Measurements from ENCODE around the gene DNAH7.

The DNAH7 gene

DNA sequence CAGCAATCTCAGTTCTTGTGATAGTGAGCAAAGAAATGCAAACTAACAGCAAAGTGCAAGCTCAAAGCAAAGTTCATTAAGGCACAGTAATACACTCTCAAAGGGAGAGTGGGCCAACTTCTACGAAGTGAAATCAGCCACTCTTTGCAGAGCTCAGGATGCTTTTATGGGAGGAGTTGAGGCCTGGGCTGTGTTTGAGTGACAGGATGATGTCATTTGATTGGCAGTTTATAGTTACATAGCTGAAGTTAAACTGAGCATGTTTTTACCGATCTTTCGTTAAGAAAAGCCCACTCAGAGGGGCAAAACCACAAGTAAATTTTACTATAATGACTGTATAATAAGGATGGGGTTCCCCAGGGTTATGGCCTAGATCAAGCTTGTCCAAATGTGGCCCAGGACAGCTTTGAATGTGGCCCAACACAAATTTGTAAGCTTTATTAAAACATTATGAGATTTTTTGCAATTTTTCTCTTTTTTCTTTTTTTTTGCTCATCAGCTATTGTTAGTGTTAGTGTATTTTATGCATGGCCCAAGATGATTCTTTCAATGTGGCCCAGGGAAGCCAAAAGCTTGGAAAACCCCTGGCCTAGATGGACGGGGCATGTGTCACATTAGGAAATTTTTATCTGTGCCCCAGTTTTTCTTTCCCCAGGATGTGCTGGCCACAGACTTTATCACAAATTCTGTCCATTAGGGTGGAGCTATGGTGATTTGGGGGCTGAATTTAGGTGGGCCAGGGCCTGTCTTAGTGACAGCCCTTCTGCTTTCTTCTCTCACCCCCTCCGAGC is 8.3 kb upstream of the DNAH7 start:
- DNase-seq = no peak

DNA sequence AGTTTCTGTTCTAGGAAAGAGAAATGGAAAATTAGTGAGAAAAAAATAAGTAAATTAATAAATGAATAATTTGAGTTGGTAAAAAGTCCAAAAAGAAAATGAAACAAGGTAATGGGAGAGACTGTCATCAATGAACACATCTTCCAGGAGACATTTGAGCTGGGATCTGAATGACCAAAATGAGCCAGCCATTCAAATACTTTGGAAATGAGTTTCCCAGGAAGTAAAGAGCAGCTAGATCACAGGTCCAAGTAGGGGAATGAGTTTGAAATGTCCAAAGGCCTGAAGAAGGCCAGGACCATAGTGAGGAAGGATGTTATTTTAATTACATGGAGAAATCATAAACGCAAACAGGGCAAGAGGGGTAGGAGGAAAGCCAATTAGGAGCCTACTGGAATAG is 6.6 kb upstream of the DNAH7 start:
- no peak for DNase-seq

DNA sequence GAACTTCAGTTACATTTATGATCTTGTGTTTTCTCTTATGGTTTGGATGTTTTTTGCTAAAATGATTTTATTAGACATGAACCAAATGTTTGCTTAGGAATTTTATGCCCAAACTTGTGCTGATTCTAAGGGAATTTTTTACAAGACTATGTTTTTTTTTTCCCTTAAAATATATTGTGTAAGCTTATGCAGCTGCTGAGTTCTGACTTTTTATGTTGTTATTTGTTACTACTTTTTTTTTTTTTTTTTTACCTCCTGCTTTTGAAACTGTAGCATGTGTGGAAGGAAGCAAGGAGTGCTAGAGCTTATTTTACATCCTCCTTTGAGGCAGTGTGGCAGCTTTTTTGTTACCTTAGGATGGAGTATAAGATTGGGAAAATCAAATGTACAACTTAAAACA is 6.0 kb upstream of the DNAH7 start:
- DNase-seq = no peak

DNA sequence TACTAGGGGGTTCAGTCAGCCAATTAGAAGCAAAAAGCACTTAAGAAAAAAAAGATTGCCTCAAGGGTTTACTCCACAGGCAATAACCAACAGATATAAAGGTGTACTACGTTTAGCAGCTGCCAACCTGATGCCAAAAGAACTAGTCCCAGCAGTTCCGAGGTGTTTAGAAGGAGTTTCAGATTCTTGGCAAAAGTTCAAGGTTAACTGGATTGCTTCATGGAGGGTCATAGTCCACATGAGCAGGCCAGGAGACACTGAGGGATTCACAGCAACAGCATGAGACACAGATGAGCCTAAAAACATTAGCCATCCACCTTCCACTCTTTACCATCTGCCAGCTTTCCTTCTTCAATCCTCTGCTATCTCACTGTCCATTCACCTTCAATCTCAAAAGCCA is 4.9 kb upstream of the DNAH7 start:
- no peak for DNase-seq

- DNase-seq = no peak
Observed at GRCh38 chr2:196067088-196067382, 1.6 kb downstream of the DNAH7 start.

DNA sequence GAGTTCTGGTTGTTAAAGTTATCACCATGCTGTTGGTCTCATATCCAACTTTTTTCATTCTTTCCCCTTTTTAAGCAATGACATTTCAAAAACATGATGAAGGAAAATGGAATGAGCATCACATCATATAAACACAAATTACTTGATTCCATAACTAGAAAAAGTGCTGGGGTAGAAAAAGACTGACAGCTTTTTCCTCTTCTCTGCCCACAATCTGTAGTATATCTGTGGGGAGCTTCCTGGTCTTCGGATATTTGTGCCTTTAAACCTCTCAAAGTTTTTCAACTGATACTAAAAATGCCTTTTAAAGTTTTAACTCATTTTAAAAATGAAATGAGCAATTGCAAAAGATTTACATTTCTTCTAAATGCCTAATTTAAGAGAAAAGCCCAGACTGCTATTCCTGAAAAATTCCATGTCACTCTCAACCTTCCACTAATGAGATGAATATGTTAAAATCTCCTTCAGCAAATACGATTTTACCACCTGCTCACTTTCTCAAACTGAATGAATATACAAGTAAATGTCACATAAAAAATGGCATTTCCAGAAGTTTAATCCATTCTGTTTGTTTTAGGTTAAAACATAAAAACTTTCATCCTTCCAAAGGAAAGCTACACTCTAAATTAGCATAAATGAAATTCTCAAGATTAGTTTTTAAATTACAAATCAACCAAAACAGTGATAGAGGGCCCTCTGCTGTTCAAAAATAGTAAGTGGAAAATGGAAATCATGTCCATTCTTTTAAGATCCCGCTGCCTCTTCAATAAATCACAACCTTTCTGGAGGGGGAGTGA is 2.1 kb downstream of the DNAH7 start:
- no peak for DNase-seq

- DNase-seq = no peak
Observed at GRCh38 chr2:196063773-196064172, 4.9 kb downstream of the DNAH7 start.

- no peak for DNase-seq
Observed at GRCh38 chr2:196059491-196059960, 9.1 kb downstream of the DNAH7 start.

DNA sequence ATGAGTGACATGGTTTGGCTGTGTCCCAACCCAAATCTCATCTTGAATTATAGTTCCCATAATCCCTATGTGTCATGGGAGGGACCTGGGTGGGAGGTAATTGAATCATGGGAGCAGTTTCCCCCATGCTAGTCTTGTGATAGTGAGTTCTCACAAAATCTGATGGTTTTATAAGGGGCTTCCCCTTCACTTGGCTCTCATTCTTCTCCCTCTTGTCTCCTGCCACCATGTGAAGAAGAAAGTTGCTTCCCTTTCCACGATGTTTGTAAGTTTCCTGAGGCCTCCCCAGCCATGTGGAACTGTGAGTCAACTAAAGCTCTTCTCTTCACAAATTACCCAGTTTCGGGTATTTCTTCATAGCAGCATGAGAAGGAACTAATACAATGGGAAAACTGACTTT is 14.0 kb downstream of the DNAH7 start:
- no peak for DNase-seq

DNA sequence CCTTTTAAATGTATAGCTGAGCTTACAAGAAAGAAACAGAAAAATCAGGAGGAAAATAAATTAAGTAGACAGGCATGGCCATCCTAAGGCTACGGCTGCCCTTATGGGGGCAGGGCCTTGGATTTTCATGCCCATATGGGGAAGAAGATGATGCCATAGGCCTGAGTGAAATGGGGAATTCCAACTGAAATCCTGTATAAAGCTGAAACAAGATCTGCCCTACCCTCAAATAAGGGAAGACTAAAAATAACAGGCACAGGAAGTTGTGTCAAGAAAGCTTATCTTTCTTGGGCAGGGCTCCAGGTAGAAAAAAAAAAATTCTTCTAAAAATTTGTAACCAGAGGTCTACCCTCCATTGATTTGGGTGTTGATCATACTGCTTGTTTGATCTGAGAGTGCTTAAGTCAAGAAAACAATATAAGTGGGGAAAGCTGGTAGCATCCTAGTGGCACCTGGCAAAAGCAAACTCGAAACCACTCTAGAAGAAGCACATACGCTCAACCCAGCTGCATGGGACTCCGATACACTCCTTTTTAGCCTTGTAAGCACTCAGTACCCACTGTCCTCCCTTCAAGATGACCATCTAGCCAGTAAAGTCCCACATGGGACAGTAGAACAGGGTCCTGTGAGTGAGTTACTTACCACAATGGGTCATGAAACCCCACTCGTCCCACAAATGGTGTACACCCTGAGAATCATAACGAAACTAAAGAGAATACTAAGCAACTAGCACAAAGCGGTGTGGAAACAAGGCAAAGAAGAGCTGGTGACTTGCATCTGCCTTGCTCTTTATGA is 22.3 kb downstream of the DNAH7 start:
- DNase-seq = no peak

DNA sequence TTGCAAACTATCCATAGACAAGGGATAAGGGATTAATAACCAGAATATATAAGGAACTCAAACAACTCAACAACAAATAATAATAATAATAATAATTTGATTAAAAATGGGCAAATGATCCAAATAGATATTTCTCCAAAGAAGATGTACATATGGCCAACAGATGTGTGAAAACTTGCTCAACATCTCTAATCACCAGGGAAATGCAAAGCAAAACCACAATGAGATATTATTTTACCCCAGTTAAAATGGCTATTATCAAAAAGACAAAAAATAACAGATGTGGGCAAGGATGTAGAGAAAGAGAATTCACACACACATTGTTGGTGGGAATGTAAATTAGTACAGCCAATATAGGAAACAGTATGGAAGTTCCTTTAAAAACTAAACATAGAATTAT is 26.9 kb downstream of the DNAH7 start:
- no peak for DNase-seq

GRCh38 chr2:196040218-196040617 is 28.4 kb downstream of the DNAH7 start:
- no peak for DNase-seq

- no peak for DNase-seq
Observed at GRCh38 chr2:196036442-196036841, 32.2 kb downstream of the DNAH7 start.

DNA sequence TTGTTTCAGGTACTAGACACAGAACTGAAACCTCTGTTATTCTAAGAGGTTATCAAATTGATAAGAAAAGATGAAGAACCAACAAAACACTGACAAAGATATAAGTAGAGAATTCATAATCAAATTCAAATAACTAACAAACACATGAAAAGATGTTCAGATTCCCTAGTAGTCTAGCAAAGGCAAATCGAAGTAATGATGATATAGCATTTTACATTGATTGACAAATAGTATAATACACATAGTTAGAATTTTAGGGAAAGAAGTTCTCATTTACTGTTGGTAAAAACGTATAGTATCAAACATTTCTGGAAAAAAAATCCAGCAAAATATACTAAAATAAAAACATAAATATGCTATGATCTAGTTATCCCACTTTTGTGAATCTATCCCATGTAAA is 50.6 kb downstream of the DNAH7 start:
- no peak for DNase-seq

- DNase-seq = no peak
Observed at GRCh38 chr2:196012314-196012713, 56.3 kb downstream of the DNAH7 start.

GRCh38 chr2:196000551-196000950 is 68.1 kb downstream of the DNAH7 start:
- DNase-seq = no peak

GRCh38 chr2:195998070-195998469 is 70.6 kb downstream of the DNAH7 start:
- DNase-seq = no peak

DNA sequence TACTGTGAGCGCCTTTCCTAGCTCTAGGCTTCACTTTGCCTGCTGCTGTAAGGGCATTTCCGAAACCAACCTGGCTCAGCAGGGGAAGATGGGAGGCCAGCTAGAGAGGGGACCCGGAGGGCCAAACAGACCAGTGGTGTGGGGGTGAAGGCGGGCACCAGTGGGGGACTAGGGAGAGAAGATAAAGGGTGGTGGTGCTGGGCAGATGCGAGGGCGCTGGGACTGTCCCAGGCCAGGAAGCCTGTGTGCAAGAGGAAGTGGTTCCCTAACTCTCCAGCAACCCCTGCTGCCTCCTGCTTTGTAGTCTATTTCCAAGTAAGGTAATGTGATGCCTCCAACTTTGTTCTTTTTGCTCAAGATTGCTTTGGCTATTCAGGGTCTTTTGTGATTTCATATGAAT is 73.1 kb downstream of the DNAH7 start:
- no peak for DNase-seq

GRCh38 chr2:195993623-195994022 is 75.0 kb downstream of the DNAH7 start:
- DNase-seq = no peak

DNA sequence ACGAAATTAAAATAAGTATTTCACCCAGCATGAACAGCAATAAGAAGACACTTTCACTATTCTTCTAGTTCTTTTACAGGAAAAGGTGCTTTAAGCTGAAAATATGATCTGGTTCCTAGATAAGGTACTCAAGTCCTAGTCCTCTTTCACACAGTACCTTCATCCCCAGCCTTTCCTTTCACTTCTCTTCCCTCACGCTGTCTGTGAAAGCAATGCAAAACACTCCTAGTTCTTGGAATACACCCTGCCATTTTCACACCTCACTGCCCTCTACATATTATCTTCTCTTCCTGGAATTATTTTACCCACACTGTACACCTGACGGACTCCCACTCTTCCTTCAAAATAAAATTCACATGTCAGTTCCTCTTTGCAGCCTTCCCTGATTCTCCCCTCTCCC is 82.9 kb downstream of the DNAH7 start:
- no peak for DNase-seq

- no peak for DNase-seq
Observed at GRCh38 chr2:195984923-195985726, 83.5 kb downstream of the DNAH7 start.

DNA sequence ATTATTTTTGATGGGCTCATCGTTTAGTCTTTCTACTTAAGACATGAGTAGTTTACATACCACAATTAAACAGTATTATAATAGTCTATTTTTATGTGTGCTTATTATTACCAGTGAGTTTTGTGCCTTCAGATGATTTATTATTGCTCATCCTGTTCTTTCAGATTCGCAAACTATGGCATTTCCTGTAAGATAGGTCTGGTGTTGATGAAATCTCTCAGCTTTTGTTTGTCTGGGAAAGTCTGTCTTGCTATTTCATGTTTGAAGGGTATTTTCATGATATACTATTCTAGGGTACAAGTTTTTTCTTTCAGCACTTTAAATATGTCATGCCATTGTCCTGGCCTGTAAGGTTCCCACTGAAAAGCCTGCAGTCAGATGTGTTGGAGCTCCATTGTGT is 101.3 kb downstream of the DNAH7 start:
- DNase-seq = no peak

GRCh38 chr2:195961873-195962272 is 106.8 kb downstream of the DNAH7 start:
- no peak for DNase-seq

Data from NCI-H1048 (cell line).